GM21515 (cell line): ENCODE measurements around the gene LRCH4.
"Not testable (repeated sequence)": the region's sequence is repeated elsewhere in the genome, so short reads cannot be mapped to it uniquely, and the experiment has no call there.

Source experiments
- ATAC-seq: cut with Tn5 transposase; IDR thresholded peaks from one replicate; pipeline ENCODE4 v1.9.1; 2021; ENCODE audit not compliant: unreplicated experiment

Gene LRCH4

GRCh38 chr7:100568896-100569844 is 16.8 kb downstream of the LRCH4 start:
- ATAC-seq: no peak

DNA sequence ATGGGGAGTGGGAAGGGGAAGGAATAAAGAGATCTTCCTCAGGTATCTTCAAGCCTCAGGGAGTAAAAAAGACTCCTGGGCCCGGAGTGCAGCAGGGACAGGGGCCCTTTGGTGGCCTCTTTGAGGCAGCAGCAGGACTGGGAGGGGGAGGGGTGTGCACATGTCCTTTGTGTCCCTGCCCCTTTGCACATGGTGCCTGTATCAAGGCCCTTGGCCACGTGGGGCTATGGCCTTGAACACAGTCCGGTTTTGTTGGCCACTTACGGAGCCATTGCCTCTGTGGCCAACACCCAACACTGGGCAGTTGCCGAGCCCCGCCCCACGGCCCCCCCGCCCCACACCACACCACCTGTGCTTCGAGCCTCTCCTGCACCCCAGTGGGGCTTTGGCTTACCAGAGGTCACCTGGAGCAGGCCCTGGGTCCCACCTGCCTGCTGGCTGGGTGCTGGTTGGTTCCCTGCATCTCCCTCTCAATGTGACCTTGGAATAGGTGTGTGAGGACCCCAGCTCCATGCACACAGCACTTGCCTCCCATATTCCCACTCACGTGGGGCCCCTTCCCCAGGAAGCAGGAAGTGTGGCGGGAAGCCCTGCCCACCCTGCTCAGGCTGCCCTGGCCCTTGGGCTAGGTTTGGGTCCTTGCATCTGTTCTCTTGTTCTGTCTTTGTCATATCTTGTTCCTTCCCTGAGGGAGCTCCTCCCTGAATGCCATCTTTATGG is 17.6 kb downstream of the LRCH4 start:
- no peak for ATAC-seq

DNA sequence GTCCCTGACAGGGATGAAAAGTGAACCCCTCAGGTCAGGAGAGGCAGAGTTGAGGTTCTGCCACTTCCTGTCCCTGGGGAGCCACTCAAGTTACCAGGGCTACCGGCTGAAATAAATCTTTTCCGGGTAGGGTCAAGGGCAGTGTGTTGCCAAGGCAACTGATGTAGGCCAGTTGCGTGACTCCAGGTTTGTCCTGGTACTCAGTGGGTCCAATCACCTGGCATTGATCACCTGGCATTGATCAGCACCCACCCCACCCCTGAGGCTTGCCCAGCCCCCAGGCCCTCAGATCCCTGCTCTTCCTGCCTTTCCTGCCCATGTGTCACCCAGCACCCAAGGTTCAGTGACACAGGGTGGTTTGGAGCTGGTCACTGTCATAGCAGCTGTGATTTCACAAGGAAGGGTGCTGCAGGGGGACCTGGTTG is 18.2 kb downstream of the LRCH4 start:
- ATAC-seq: no peak

DNA sequence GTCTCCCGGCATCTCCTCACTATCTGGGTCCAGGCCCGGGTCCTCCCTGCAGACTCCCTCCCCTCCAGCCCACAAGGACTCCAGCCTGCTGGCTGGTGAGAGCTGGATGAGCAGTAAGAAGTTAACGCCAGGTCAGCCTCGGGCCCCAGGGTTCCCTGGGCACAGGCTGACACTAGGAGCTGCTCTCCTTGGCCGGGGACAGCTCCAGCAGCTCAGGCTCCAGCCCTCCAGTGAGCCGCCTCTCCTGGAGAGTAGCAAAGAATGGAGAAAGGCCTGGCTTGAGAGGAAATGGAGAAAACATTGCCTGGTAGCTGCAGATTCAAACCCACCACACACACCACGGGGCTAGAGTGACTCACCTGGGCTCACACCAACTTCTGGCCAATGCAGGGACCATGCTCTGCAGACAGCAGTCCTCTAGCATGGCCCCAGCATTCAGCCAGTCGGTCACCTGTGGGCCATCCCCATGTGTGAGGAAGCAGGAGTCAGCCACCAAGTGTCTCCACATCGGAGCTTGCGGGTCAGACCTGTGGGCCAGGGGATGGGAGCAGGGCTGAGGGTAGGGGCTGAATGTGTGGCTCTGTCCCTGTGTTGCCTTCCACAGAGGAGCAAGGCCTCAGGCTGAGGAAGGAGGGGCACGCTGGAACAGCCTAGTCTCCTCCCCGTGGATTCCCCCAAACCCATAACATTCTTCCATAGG is 18.7 kb downstream of the LRCH4 start:
- ATAC-seq: no peak

- ATAC-seq: no peak
Observed at GRCh38 chr7:100566018-100566531, 19.9 kb downstream of the LRCH4 start.

GRCh38 chr7:100565133-100565571 is 20.8 kb downstream of the LRCH4 start:
- no peak for ATAC-seq

- not testable (repeated sequence) for ATAC-seq
Observed at GRCh38 chr7:100564405-100564804, 21.5 kb downstream of the LRCH4 start.

- ATAC-seq: no peak
Observed at GRCh38 chr7:100563809-100564400, 22.0 kb downstream of the LRCH4 start.

DNA sequence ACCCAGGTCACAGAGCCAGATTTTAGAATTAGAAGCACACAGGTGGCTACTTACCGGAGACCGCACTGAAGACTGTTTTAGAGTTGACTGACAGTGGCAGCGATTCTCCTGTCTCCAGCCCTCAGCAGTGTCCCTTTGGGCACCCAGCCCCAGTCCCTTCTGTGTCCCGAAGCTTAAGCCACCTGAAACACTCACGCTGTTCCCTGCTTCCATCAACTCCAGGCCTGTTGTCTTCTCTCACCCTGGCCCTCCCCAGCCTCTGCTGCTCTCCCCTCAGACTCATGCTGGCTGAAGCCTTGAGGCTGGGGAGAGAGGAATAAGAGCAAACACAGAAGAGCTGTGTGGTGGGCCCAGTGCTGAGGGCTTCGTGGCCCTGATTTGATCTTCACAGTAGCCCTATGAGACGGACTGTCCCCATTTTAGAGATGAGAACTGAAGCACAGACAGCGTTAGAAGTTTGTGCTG is 22.8 kb downstream of the LRCH4 start:
- ATAC-seq: no peak

GRCh38 chr7:100562195-100563099 is 23.5 kb downstream of the LRCH4 start:
- no peak for ATAC-seq

DNA sequence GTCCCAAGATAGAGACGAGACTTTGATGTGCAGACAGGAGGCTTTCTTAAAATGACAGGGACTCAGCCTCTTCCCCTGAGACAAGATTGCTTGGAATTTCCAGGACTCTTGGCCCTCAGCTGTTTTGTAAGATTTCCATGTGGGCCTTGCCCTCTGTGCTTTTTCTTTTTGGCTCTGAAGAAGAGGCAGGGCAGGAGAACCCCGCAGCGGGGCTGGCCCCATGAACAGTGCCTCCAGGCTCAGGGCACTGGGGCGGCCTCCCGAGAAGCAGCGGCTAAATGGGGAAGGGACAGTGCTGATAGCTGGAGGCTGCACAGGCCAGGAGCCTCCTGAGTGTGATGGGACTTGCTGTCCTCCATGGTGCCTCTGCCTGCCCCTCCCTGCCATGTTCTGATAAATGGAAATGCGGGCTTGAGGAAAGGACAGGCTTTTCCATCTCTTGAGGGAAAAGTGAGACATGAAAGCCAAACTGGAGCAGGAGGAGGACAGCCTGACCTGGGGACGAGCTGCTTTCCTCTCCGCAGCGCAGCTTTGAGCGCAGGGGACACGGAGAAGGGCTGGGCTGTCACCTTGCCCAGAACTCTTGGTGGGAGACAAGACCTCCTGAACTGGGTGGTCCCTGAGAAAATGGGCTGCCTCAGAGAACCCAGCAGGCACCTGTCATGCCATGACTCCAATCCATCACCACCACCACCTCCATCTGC is 24.3 kb downstream of the LRCH4 start:
- ATAC-seq: no peak

- no peak for ATAC-seq
Observed at GRCh38 chr7:100559127-100559526, 26.8 kb downstream of the LRCH4 start.

GRCh38 chr7:100556541-100556940 is 29.4 kb downstream of the LRCH4 start:
- ATAC-seq: no peak

GRCh38 chr7:100555701-100556100 is 30.2 kb downstream of the LRCH4 start:
- no peak for ATAC-seq

- ATAC-seq: no peak
Observed at GRCh38 chr7:100553032-100553431, 32.9 kb downstream of the LRCH4 start.

DNA sequence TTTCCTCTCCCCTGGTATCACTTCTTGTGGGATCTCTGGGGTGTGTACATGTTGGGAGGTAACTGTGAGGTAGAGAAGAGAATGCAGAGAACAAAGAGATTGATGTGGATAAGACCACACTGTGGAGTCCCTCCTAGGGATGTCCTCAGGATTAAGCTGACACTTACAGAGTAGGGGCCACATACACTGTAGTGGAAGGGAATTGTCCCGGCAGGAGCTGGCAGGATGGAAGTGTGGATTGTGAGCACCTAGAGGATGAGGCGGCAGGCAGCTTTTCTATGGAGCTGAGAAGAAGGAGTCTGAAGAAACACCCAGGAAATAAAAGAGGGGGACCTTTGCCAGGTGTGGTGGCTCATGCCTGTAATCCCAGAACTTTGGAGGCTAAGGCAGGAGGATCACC is 33.4 kb downstream of the LRCH4 start:
- no peak for ATAC-seq

DNA sequence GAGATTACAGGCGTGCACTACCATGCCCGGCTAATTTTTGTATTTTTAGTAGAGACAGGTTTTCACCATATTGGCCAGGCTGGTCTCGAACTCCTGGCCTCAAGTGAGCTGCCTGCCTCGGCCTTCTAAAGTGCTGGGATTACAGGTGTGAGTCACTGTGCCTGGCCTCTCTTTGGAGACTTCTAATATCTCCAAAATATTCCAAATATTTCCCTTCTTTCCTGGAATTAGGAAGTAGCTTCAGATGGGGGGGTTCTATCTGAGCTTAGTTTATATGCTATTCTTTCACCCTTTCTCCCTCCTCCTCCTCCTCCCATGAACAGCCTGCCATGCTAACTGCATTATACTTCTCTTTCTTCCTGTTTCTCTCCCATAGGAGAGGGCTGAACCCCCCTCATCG is 37.5 kb downstream of the LRCH4 start:
- ATAC-seq: not testable (repeated sequence)

- ATAC-seq: no peak
Observed at GRCh38 chr7:100547872-100548271, 38.1 kb downstream of the LRCH4 start.
